Gastrocnemius medialis (tissue), 4 donors: ENCODE measurements around the gene OR52W1.

Source experiments
- CTCF ChIP-seq, 5 experiments: fragments of 450-650 bp in 3 of 5; fragments of 200-600 bp in 2 of 5; sonication (generic) in 2 of 5; IDR thresholded peaks in 4 of 5; conservative IDR thresholded peaks in 1 of 5; 1 replicate in 4 of 5; 2 replicates in 1 of 5; pipeline ENCODE4 v1.5.1; 2016 to 2019; ENCODE audit warnings: antibody characterized with exemption in 5 of 5, mild to moderate bottlenecking in 3 of 5, moderate library complexity in 3 of 5
- POLR2A ChIP-seq, 2 donors: fragments of 450-650 bp; IDR thresholded peaks; one replicate each; pipeline ENCODE4 v1.6.1; 2017; ENCODE audit warnings: antibody characterized with exemption in 2 of 2, mild to moderate bottlenecking in 2 of 2, moderate library complexity in 2 of 2

GRCh38 chr11:6196396-6196795 lies 2.6 kb upstream of the OR52W1 start:
- TF ChIP-seq CTCF (IDR thresholded peaks at IDR 0.05 in 4 of 5, conservative IDR thresholded peaks at IDR 0.05 in 1 of 5) (no peak), POLR2A (IDR thresholded peaks at IDR 0.05) (no peak)
